Lower lobe of right lung (tissue), 2 donors: ENCODE measurements around the gene GBGT1. TPM values are rescaled to one million over a fixed set of nuclear protein-coding genes. Genes with fewer than 3 reads are reported as not detected.

Experiments used
- ATAC-seq, 2 donors: fragments of 200-7000 bp; cut with Tn5 transposase; one replicate each; pipeline ENCODE4 v1.9.1; 2020 to 2022; ENCODE audit warnings: mild to moderate bottlenecking in 2 of 2, moderate library complexity in 2 of 2
- DNase-seq: peaks from one replicate; pipeline ENCODE4 v3.0.0-alpha.2; 2020
- H3K27ac ChIP-seq: fragments of 200-600 bp; one replicate; pipeline ENCODE4 v1.8.0; 2022
- H3K27me3 ChIP-seq: fragments of 200-600 bp; one replicate; pipeline ENCODE4 v1.8.0; 2022; ENCODE audit warnings: low read depth
- H3K36me3 ChIP-seq: fragments of 200-600 bp; one replicate; pipeline ENCODE4 v1.8.0; 2022; ENCODE audit warnings: mild to moderate bottlenecking
- H3K4me1 ChIP-seq: fragments of 200-600 bp; one replicate; pipeline ENCODE4 v1.8.0; 2022
- H3K4me3 ChIP-seq: fragments of 200-600 bp; one replicate; pipeline ENCODE4 v1.8.0; 2022; ENCODE audit warnings: mild to moderate bottlenecking
- H3K9me3 ChIP-seq: fragments of 200-600 bp; one replicate; pipeline ENCODE4 v1.8.0; 2022
- intact Hi-C: fragments of 100-400 bp; cut with DNase I; formaldehyde crosslinking; loops from one replicate; pipeline ENCODE4 v1.11.0; 2022
- total RNA-seq: library from RNA; stranded (reverse); fragmentation: NEBNext Ultra II Directional; extraction: Animal tissue kit (Norgen Biotek cat#: 25700); gene quantifications from one replicate; pipeline ENCODE4 v1.2.1, GENCODE V29; 2021
- TF ChIP-seq, protein P1 (sequence below): fragments of 200-600 bp; IDR thresholded peaks from one replicate; pipeline ENCODE4 v1.8.0; 2022; ENCODE audit warnings: antibody characterized with exemption, mild to moderate bottlenecking
- donor health status: DM: no; HTN: yes; CAD: no; lungs with severe emphysema.

GBGT1 gene
- total RNA-seq, 1 donor from 2014 or later = 38.5 TPM

DNA sequence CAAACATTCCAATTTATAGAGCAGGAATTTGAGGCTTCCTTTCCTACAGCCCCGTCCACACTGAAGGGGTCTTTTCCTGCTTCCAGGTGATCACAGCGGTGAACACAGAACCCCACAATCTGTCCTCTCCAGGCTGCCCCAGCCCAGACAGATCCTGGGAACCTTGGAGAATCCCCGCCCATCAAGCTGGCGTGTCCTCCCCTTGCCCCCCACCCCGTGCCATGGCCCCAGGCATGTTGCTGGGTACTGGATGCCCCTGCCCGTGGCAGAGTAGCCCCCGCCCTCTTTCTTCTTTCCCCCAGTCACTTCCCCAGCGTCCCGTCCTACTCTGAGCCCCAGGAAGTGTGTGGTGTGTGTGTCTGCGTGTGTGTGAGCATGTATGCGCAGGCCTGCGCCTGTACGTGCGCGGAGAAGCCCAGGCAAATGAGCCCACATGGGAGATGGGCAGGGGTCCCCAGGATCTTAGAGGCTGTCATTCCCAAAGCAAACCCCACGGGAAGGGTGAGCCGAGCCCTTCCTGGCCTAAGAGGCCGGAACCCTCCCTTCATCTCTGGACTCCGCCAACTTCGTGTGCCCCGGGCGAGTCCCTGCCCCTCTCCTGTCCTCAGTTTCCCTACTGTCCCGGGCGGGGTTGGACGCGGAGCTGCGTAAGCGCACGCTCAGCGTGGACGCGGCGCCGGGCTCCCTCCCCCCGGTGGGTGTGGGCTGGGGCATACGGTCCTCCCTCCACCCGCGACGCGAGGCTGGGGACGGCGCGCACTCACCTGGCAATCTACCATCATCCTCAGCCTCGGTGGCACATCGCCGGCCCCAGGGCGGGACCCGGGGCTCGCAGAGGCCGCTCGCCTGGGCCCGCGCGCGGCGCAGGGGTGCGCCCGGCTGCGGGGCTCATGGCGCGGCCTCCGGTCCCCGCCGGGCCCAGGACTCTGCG is 15.2 kb downstream of the GBGT1 start:
- no peaks in the 10 kb centered on the region for H3K36me3 ChIP-seq
- no peaks in the 10 kb centered on the region for H3K9me3 ChIP-seq
- H3K27ac ChIP-seq = peak overlapping the region; percentile 90
- no peaks in the 10 kb centered on the region for H3K27me3 ChIP-seq
- H3K4me3 ChIP-seq = peak overlapping the region; percentile 77
- H3K4me1 ChIP-seq = peaks cover 37% of the 10 kb centered on the region
- peak; percentile 81 for DNase-seq
- TF ChIP-seq, protein P1, sequence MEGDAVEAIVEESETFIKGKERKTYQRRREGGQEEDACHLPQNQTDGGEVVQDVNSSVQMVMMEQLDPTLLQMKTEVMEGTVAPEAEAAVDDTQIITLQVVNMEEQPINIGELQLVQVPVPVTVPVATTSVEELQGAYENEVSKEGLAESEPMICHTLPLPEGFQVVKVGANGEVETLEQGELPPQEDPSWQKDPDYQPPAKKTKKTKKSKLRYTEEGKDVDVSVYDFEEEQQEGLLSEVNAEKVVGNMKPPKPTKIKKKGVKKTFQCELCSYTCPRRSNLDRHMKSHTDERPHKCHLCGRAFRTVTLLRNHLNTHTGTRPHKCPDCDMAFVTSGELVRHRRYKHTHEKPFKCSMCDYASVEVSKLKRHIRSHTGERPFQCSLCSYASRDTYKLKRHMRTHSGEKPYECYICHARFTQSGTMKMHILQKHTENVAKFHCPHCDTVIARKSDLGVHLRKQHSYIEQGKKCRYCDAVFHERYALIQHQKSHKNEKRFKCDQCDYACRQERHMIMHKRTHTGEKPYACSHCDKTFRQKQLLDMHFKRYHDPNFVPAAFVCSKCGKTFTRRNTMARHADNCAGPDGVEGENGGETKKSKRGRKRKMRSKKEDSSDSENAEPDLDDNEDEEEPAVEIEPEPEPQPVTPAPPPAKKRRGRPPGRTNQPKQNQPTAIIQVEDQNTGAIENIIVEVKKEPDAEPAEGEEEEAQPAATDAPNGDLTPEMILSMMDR = no peak
- ATAC-seq = peak; percentile 34 to 38
- intact Hi-C loops = loop anchor here (5.0 kb wide), 1 partner anchor 46 kb away; no protein-coding TSS in a partner anchor

DNA sequence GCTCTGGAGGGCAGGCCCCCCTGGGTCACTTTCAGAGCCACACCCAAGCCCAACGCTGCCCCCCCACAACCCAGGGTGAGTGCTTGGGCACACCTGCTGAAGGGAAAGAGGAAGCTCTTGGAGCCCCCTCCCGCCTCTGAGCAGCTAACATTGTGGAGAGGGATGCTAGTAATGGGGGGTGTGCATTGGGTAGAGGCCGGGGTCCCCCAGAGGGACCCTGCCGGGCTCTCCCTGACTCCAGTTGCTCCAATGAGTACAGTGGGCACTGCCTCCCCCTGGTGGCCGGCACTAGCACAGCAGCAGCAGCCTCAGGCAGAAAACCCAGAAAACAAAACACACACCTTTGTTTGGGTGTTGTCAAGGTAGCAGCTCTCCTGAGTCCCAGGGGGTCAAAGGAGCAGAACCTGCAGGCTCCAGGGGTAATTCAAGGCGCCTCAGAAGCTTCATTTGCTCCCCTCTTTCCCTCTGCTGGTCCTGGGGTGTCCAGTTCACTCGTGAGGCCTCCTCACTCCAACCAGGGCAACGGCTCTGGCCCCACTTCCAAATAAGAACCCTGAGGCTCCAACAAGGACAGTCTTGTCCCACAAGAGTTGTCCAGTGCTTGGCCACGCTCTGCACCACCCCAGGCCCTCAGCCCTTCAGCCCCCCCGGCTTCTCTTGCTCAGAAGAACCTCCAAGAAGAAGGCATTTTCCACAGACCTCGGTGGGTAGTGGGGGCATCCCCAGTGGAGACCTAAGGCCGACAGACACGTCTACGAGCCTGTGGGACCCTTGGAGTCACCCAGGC is 16.1 kb downstream of the GBGT1 start:
- H3K36me3 ChIP-seq = no peaks in the 10 kb centered on the region
- H3K4me3 ChIP-seq = peak overlapping the region; percentile 77
- intact Hi-C loops = loop anchor here (5.0 kb wide), 1 partner anchor 45 kb away; no protein-coding TSS in a partner anchor
- TF ChIP-seq, protein P1 = peak; percentile 98
- no peaks in the 10 kb centered on the region for H3K9me3 ChIP-seq
- DNase-seq (peak; percentile 87), ATAC-seq (peak; percentile 60 to 64)
- peak overlapping the region; percentile 90 for H3K27ac ChIP-seq
- H3K27me3 ChIP-seq = no peaks in the 10 kb centered on the region
- peaks cover 45% of the 10 kb centered on the region for H3K4me1 ChIP-seq

DNA sequence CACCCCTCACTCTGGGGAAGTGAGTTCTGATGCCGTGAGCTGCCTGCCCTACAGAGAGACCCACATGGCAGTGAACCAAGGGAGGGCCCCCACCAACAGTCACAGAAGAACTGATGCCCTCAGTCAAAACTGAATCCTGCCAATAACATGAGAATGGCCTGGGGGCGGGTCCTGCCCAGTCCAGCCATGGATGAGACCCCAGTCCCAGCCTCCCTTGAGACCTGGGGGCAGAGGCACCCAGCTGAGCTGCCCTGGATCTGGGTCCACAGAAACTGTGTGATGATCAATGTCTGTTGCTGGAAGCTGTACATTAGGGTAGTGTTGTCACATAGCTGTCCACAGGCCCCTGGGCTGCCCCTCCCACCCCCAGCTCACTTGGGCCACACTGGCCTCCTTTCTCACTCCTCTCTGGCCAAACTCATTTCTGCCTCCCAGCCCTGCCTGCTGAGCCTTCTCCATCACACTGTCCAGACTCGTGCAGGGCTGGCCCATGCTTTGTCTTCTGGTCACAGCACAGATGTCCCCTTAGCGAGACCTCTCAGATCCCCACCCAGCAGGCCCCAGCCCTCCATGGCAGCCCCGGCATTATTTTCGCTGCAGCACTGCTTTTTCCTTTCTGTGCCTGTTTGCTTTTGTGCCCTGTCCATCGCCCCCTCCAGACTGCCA is 16.8 kb downstream of the GBGT1 start:
- TF ChIP-seq, protein P1 = no peak
- DNase-seq (no peak), ATAC-seq (no peak)
- no peaks in the 10 kb centered on the region for H3K36me3 ChIP-seq
- peaks cover 53% of the 10 kb centered on the region for H3K4me1 ChIP-seq
- H3K27me3 ChIP-seq = no peaks in the 10 kb centered on the region
- H3K27ac ChIP-seq = peak overlapping the region; percentile 90
- H3K4me3 ChIP-seq = peak overlapping the region; percentile 77
- intact Hi-C loops = loop anchor here (5.0 kb wide), 1 partner anchor 45 kb away; no protein-coding TSS in a partner anchor
- H3K9me3 ChIP-seq = no peaks in the 10 kb centered on the region

DNA sequence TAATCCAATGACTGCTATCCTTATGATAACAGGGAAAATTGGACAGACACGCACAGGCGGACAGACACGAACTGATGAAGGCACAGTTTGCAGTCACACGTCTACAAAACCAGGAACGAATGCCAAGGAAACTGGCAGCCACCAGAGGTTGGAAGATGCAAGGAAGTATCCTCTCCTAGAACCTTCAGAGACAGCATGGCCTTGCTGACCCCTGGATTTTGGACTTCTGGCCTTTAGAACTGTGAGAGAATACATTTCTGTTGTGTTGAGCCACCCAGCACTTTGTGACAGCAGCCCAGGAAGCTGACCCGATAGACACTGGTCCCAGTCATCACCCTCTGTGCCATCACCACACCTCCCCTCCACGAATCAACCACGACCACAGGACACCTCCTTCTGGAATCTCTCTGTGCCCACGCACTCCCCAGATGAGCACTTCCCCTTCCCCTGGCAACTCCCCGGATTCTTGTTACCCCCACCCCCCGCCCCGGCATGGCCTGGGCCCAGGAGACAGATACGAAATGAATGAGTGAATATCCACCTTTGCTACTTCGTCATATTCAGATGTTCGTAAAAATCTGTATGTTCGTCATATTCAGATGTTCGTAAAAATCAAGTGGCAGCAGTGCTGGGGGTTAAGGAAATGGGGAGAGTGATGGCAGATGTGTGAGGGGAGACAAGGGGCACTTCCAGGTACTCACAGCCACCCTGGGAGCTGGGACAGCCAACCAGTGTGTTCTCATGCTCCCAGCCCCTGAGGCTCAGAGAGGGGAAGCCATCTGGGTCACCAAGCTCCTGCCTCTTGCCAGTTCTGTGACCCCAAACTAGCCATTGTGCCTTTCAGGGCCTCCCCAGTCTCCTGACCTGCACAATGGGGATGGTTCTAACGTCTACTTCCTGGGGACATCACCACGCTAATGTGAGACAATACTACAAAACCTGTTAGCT is 18.5 kb downstream of the GBGT1 start:
- H3K36me3 ChIP-seq = no peaks in the 10 kb centered on the region
- peak overlapping the region; percentile 58 for H3K27ac ChIP-seq
- TF ChIP-seq, protein P1 = no peak
- ATAC-seq (no peak), DNase-seq (no peak)
- no peaks in the 10 kb centered on the region for H3K9me3 ChIP-seq
- peaks cover 70% of the 10 kb centered on the region for H3K4me1 ChIP-seq
- no peaks in the 10 kb centered on the region for H3K27me3 ChIP-seq
- H3K4me3 ChIP-seq = peak overlapping the region; percentile 49
- intact Hi-C loops = loop anchor here (5.0 kb wide), 1 partner anchor 43 kb away; no protein-coding TSS in a partner anchor
